GM19099 (cell line): ENCODE results near the gene TECR.

Experiments
- POLR2A ChIP-seq: IDR thresholded peaks from 3 replicates; pipeline ENCODE4 v1.6.1; 2011; ENCODE audit warnings: low read depth; ENCODE audit not compliant: insufficient read length; ENCODE audit errors: extremely low read depth

Gene TECR

DNA sequence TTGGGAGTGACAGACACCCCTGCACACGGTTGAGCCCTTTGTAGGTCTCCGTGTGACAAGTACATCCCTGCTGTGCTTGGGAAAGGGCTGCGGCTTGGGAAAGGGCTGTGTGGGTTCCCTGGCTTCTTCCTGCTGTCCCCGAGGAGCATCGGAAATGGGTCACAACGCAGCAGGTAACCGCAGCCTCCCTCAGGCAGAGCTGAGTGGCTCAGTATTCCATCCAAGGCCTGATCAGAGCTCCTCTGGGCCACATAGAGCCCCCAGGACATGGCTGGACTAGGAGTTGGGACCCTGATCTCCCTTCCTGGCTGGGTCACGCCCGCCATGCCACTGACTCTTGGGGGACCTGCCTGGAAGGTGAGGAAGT, 16.3 kb downstream of the TECR start:
- TF ChIP-seq POLR2A, result no peak

GRCh38 chr19:14550201-14550754, 20.9 kb downstream of the TECR start:
- no peak for TF ChIP-seq POLR2A

- TF ChIP-seq POLR2A, result no peak
Observed at GRCh38 chr19:14553042-14553938, 23.9 kb downstream of the TECR start.

GRCh38 chr19:14553939-14554243, 24.5 kb downstream of the TECR start:
- no peak for TF ChIP-seq POLR2A

DNA sequence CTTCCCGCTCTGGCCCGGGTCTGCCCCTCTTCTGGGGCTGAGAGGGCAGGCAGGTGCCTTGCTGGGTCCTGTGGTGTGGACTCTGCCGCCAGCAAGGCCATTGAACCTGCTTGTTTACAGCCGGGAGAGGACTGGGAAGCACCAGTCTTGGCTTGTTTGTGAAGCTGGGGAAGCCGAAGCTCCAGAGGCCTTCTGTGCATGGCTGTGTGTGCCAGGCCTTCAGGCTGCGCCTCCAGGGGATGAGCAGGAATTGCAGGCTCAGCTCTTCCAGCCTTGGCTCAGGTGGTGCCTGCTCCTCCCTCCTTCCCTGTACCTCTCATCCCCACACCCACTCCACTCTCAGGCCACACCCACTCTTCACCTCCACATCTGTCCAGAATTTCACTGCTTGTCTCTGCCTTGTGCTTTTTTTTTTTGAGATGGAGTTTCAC, 25.0 kb downstream of the TECR start:
- no peak for TF ChIP-seq POLR2A

- no peak for TF ChIP-seq POLR2A
Observed at GRCh38 chr19:14555918-14556661, 26.7 kb downstream of the TECR start.

GRCh38 chr19:14556662-14557188, 27.3 kb downstream of the TECR start:
- no peak for TF ChIP-seq POLR2A

GRCh38 chr19:14558370-14559066, 29.1 kb downstream of the TECR start:
- TF ChIP-seq POLR2A, result no peak

GRCh38 chr19:14559916-14560775, 30.8 kb downstream of the TECR start:
- TF ChIP-seq POLR2A, result no peak

- TF ChIP-seq POLR2A, result no peak
Observed at GRCh38 chr19:14560776-14561108, 31.3 kb downstream of the TECR start.

DNA sequence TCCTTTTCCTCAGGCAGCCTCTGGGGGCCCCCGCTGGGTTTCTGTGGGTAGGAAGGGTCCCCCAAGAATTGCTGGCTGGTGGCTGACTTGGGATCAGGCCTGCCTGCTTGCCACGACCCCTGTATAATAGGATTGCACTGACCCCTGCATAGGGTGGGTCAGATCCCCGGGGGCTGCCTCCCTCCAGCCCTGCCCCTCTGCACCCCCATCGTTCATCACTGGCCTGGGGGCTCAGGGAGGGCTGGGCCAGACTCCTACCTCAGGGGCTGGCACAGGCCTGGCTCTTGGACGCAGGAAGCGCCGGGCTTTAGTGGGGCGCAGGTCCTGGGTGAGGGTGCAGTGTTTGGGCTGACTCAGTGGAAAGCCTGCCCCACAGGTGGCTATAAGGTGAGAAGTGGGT, 31.9 kb downstream of the TECR start:
- TF ChIP-seq POLR2A, result no peak

- TF ChIP-seq POLR2A, result no peak
Observed at GRCh38 chr19:14561847-14562351, 32.5 kb downstream of the TECR start.

- TF ChIP-seq POLR2A, result no peak
Observed at GRCh38 chr19:14562660-14563589, 33.5 kb downstream of the TECR start.

DNA sequence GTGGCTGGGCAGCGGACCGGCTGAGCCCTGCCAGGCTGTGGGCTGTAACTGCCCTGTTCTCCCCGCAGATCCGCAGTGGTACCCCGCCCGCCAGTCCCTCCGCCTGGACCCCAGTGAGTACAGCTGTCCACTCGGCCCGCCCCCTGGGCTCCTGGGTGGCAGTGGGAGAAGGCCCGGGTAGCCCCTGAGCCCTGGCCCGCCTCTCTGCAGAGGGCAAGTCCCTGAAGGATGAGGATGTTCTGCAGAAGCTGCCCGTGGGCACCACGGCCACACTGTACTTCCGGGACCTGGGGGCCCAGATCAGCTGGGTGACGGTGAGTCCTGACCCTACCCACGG, 34.2 kb downstream of the TECR start:
- TF ChIP-seq POLR2A, result no peak
